Measurements from ENCODE around the gene OSBPL8.

GRCh38 chr12:76563061-76563460 lies 3.5 kb upstream of the OSBPL8 start:
- no peak for TF ChIP-seq CHD1 (IDR thresholded peaks at IDR 0.05; ENCODE audit: low read length)
- no peak for TF ChIP-seq EZH2 (IDR thresholded peaks at IDR 0.05; ENCODE audit: borderline replicate concordance, low read depth, low read length)
- no peak for TF ChIP-seq BHLHE40 (IDR thresholded peaks at IDR 0.05; ENCODE audit: low read length)
- TF ChIP-seq, protein P1, sequence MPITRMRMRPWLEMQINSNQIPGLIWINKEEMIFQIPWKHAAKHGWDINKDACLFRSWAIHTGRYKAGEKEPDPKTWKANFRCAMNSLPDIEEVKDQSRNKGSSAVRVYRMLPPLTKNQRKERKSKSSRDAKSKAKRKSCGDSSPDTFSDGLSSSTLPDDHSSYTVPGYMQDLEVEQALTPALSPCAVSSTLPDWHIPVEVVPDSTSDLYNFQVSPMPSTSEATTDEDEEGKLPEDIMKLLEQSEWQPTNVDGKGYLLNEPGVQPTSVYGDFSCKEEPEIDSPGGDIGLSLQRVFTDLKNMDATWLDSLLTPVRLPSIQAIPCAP (CRISPR knock-in tag; IDR thresholded peaks at IDR 0.05; ENCODE audit: borderline replicate concordance), result no peak
- TF ChIP-seq ZBTB43 (CRISPR knock-in tag; IDR thresholded peaks at IDR 0.05), result no peak
- TF ChIP-seq RCOR1 (IDR thresholded peaks at IDR 0.05; ENCODE audit: borderline replicate concordance in 1 of 2, low read depth in 2 of 2, low read length in 2 of 2), result no peak
- TF ChIP-seq TRIM24 (IDR thresholded peaks at IDR 0.05), result no peak
- TF ChIP-seq CTCF (IDR thresholded peaks at IDR 0.05 in 2 of 3, conservative IDR thresholded peaks at IDR 0.05 in 1 of 3; ENCODE audit: insufficient read depth in 2 of 3, low read depth in 1 of 3, low read length in 3 of 3), result no peak
- no peak for TF ChIP-seq ZNF121 (CRISPR knock-in tag; conservative IDR thresholded peaks at IDR 0.05)
- TF ChIP-seq SOX6 (IDR thresholded peaks at IDR 0.05), result no peak
- no peak for TF ChIP-seq REST (IDR thresholded peaks at IDR 0.05; ENCODE audit: borderline replicate concordance)
- TF ChIP-seq REST (CRISPR knock-in tag; IDR thresholded peaks at IDR 0.05; ENCODE audit: low read depth), result no peak
- TF ChIP-seq ESRRA (IDR thresholded peaks at IDR 0.05; ENCODE audit: borderline replicate concordance, low read depth), result no peak
